Caco-2 (cell line): Measurements from ENCODE around the gene CNTN2. TPM values are rescaled to one million over a fixed set of nuclear protein-coding genes. Genes with fewer than 3 reads are reported as not detected.

Experiments used
- BruUV-seq: library from RNA; stranded (reverse); fragments of 400-500 nt; replicated peaks from 2 replicates; lab custom pipeline; 2021; lab: Mats Ljungman, UMichigan
- CTCF ChIA-PET: fragments of 300-600 bp; sonication (Branson Sonifier 250); formaldehyde crosslinking; loops from one replicate; lab custom pipeline; 2022; ENCODE audit warnings: antibody characterized with exemption; lab: Charles Lee
- POLR2A ChIA-PET: fragments of 300-600 bp; sonication (Branson Sonifier 250); formaldehyde crosslinking; loops from one replicate; lab custom pipeline; 2022; ENCODE audit warnings: antibody characterized with exemption; lab: Charles Lee
- DNase-seq, 2 experiments: peaks; one replicate each; pipeline versions ENCODE4 v3.0.0 to v3.0.0-alpha.2; 2020 to 2022
- H3K27me3 ChIP-seq: replicated peaks from 2 replicates; pipeline ENCODE4 v1.6.0; 2011; ENCODE audit warnings: low read length; ENCODE audit not compliant: control insufficient read depth, insufficient read depth
- H3K36me3 ChIP-seq: 2 replicates; pipeline ENCODE4 v1.5.1; 2011; ENCODE audit warnings: low read length; ENCODE audit not compliant: control insufficient read depth, insufficient read depth
- H3K4me1 ChIP-seq: fragments of 250-450 bp; sonication (Bioruptor Pico); 2 replicates; pipeline ENCODE4 v1.5.1; 2020; ENCODE audit warnings: mild to moderate bottlenecking
- H3K4me3 ChIP-seq: 2 replicates; pipeline ENCODE4 v1.5.1; 2011; ENCODE audit warnings: low read depth, mild to moderate bottlenecking, control low read depth, low read length
- H3K9me3 ChIP-seq: fragments of 250-450 bp; sonication (Bioruptor Pico); 2 replicates; pipeline ENCODE4 v1.5.1; 2020; ENCODE audit warnings: mild to moderate bottlenecking, moderate library complexity
- H3K27ac Mint-ChIP-seq: one replicate; pipeline ENCODE4 v1.8.0; 2022; ENCODE audit warnings: mixed read lengths; ENCODE audit not compliant: unreplicated experiment
- H3K27me3 Mint-ChIP-seq: one replicate; pipeline ENCODE4 v1.8.0; 2022; ENCODE audit warnings: mixed read lengths; ENCODE audit not compliant: insufficient read depth, unreplicated experiment
- H3K36me3 Mint-ChIP-seq: one replicate; pipeline ENCODE4 v1.8.0; 2022; ENCODE audit warnings: mild to moderate bottlenecking, mixed read lengths; ENCODE audit not compliant: insufficient read depth, unreplicated experiment
- H3K4me1 Mint-ChIP-seq: one replicate; pipeline ENCODE4 v1.8.0; 2022; ENCODE audit warnings: low read depth, mixed read lengths; ENCODE audit not compliant: unreplicated experiment
- H3K4me3 Mint-ChIP-seq: one replicate; pipeline ENCODE4 v1.8.0; 2022; ENCODE audit warnings: mild to moderate bottlenecking, moderate library complexity, mixed read lengths; ENCODE audit not compliant: unreplicated experiment
- H3K9me3 Mint-ChIP-seq: one replicate; pipeline ENCODE4 v1.8.0; 2022; ENCODE audit warnings: mixed read lengths; ENCODE audit not compliant: unreplicated experiment
- intact Hi-C: fragments of 100-400 bp; cut with micrococcal nuclease; formaldehyde crosslinking; loops from one replicate; pipeline ENCODE4 v1.10.0; 2022; ENCODE audit not compliant: unreplicated experiment
- total RNA-seq: library from RNA; stranded (reverse); gene quantifications from 2 replicates; pipeline ENCODE4 v1.2.3, GENCODE V29; 2022
- TF ChIP-seq, protein P1 (sequence below), 2 experiments: fragments of 200-600 bp in 1 of 2; IDR thresholded peaks; 1 replicate in 1 of 2; 2 replicates in 1 of 2; pipeline versions ENCODE4 v1.5.1 to v1.8.0; 2011 to 2022; ENCODE audit warnings: antibody characterized with exemption in 1 of 2, control low read depth in 1 of 2, inconsistent platforms in 1 of 2, low read depth in 1 of 2, low read length in 1 of 2, mild to moderate bottlenecking in 1 of 2, moderate library complexity in 1 of 2; ENCODE audit not compliant: insufficient read depth in 1 of 2, severe bottlenecking in 1 of 2, unreplicated experiment in 1 of 2

Gene CNTN2
- total RNA-seq, 1 experiment from 2014 or later, result not detected

DNA sequence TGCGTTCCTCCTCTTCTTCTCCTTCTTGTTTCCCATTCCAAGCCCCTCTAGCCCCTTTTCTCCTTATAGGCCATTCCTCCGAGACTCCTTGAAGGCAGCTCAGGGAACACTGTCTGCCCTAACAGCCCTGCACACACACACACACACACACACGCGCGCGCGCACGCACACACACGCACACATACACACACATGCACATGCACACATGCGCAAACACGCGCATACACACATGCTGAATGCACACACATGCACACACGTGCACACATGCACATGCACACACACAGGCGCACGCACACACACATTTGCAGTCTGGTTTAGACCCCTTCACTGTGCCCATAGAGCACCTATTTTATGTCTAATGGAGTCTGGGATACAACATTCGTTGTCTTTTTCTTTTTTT lies 17.8 kb upstream of the CNTN2 start:
- no peaks in the 10 kb centered on the region for H3K27me3 ChIP-seq
- intact Hi-C loops, result no loop called here
- ChIA-PET CTCF (interaction anchor here (1.2 kb wide), 1 partner anchor 36 kb away, joined by 6 read pairs; no protein-coding TSS in a partner anchor), POLR2A (no interaction called here)
- no peaks in the 10 kb centered on the region for H3K9me3 ChIP-seq
- Mint-ChIP-seq H3K27ac (no peak overlapping the region), H3K36me3 (no peaks in the 10 kb centered on the region), H3K9me3 (no peaks in the 10 kb centered on the region), H3K27me3 (peaks cover 28% of the 10 kb centered on the region), H3K4me1 (no peaks in the 10 kb centered on the region), H3K4me3 (no peak overlapping the region)
- no peaks in the 10 kb centered on the region for H3K4me1 ChIP-seq
- H3K36me3 ChIP-seq, result no peaks in the 10 kb centered on the region
- BruUV-seq, result no TSS peak
- TF ChIP-seq, protein P1, sequence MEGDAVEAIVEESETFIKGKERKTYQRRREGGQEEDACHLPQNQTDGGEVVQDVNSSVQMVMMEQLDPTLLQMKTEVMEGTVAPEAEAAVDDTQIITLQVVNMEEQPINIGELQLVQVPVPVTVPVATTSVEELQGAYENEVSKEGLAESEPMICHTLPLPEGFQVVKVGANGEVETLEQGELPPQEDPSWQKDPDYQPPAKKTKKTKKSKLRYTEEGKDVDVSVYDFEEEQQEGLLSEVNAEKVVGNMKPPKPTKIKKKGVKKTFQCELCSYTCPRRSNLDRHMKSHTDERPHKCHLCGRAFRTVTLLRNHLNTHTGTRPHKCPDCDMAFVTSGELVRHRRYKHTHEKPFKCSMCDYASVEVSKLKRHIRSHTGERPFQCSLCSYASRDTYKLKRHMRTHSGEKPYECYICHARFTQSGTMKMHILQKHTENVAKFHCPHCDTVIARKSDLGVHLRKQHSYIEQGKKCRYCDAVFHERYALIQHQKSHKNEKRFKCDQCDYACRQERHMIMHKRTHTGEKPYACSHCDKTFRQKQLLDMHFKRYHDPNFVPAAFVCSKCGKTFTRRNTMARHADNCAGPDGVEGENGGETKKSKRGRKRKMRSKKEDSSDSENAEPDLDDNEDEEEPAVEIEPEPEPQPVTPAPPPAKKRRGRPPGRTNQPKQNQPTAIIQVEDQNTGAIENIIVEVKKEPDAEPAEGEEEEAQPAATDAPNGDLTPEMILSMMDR (IDR thresholded peaks at IDR 0.05; ENCODE audit: insufficient read depth in 1 of 2, low read depth in 1 of 2, low read length in 1 of 2, severe bottlenecking in 1 of 2, unreplicated experiment in 1 of 2), result no peak
- DNase-seq, result no peak
- H3K4me3 ChIP-seq, result no peak overlapping the region

DNA sequence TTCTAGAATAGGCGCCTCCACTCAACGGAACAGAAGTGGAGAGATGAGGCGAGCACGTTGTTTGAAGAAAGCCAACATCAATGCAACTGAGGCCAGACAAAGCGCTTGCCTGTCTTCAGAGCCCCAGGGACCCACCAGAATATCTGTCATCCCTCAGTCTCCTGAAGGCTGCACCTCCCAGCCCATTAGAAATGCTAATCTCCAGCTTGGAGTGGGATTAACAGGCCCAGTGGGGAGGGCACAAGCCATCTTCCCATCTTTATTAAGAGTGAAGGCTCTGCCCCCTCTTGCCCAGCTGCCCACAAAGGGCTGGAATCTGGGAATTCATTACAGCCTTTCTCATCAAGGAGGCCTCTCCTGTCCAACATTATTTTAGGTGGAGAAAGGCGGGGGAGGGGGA lies 16.8 kb upstream of the CNTN2 start:
- CTCF ChIA-PET, result no interaction called here
- no peaks in the 10 kb centered on the region for H3K9me3 Mint-ChIP-seq
- Histone ChIP-seq H3K27me3 (no peaks in the 10 kb centered on the region), H3K36me3 (no peaks in the 10 kb centered on the region), H3K4me1 (no peaks in the 10 kb centered on the region), H3K4me3 (no peak overlapping the region), H3K9me3 (no peaks in the 10 kb centered on the region)
- no peaks in the 10 kb centered on the region for H3K36me3 Mint-ChIP-seq
- no peak overlapping the region for H3K4me3 Mint-ChIP-seq
- H3K4me1 Mint-ChIP-seq, result no peaks in the 10 kb centered on the region
- POLR2A ChIA-PET, result no interaction called here
- intact Hi-C loops, result no loop called here
- peaks cover 22% of the 10 kb centered on the region for H3K27me3 Mint-ChIP-seq
- BruUV-seq, result no TSS peak
- no peak for DNase-seq
- TF ChIP-seq, protein P1 (IDR thresholded peaks at IDR 0.05; ENCODE audit: insufficient read depth in 1 of 2, low read depth in 1 of 2, low read length in 1 of 2, severe bottlenecking in 1 of 2, unreplicated experiment in 1 of 2), result no peak
- H3K27ac Mint-ChIP-seq, result no peak overlapping the region

DNA sequence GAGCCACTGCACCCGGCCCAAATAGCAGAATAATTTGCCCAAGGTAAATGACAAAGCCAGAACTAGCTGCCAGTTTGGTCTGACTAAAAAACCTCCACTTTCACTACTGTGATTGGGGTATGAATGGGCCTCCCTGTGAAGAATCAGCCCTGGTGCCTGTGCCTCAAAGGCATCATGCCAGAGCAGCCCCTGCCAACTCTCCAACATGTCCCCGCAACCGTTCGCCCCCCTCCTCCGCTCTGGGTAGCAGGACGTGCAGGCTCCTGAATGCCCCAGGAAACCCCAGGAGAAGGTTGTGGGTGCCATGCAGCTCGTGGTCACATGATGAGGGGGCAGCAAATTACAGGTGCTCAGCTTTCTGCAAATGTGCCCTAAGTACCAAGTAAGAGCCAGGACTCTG lies 14.6 kb upstream of the CNTN2 start:
- H3K36me3 Mint-ChIP-seq, result no peaks in the 10 kb centered on the region
- H3K4me1 Mint-ChIP-seq, result no peaks in the 10 kb centered on the region
- BruUV-seq, result no TSS peak
- Histone ChIP-seq H3K27me3 (no peaks in the 10 kb centered on the region), H3K4me1 (no peaks in the 10 kb centered on the region), H3K4me3 (no peak overlapping the region), H3K9me3 (no peaks in the 10 kb centered on the region), H3K36me3 (no peaks in the 10 kb centered on the region)
- ChIA-PET POLR2A (no interaction called here), CTCF (interaction anchor here (0.5 to 3.6 kb wide), 3 partner anchors 33 to 156 kb away, joined by 3 to 17 read pairs (median 6); no protein-coding TSS in a partner anchor)
- H3K27ac Mint-ChIP-seq, result no peak overlapping the region
- H3K27me3 Mint-ChIP-seq, result peaks cover 18% of the 10 kb centered on the region
- no peak overlapping the region for H3K4me3 Mint-ChIP-seq
- intact Hi-C loops, result no loop called here
- no peaks in the 10 kb centered on the region for H3K9me3 Mint-ChIP-seq
- DNase-seq, result no peak
- TF ChIP-seq, protein P1 (IDR thresholded peaks at IDR 0.05; ENCODE audit: insufficient read depth in 1 of 2, low read depth in 1 of 2, low read length in 1 of 2, severe bottlenecking in 1 of 2, unreplicated experiment in 1 of 2), result no peak
